Peyer's patch (tissue), 4 donors: ENCODE measurements around the gene CELF2.

Experiments used
- CTCF ChIP-seq, 6 experiments: fragments of 450-650 bp in 4 of 6; fragments of 200-600 bp in 2 of 6; sonication (generic) in 1 of 6; IDR thresholded peaks; one replicate each; pipeline ENCODE4 v1.5.1; 2017 to 2019; ENCODE audit warnings: antibody characterized with exemption in 6 of 6, mild to moderate bottlenecking in 3 of 6, moderate library complexity in 1 of 6
- POLR2A ChIP-seq, 2 donors: fragments of 450-650 bp; IDR thresholded peaks; one replicate each; pipeline ENCODE4 v1.5.1; 2017; ENCODE audit warnings: antibody characterized with exemption in 2 of 2, mild to moderate bottlenecking in 2 of 2, moderate library complexity in 2 of 2

DNA sequence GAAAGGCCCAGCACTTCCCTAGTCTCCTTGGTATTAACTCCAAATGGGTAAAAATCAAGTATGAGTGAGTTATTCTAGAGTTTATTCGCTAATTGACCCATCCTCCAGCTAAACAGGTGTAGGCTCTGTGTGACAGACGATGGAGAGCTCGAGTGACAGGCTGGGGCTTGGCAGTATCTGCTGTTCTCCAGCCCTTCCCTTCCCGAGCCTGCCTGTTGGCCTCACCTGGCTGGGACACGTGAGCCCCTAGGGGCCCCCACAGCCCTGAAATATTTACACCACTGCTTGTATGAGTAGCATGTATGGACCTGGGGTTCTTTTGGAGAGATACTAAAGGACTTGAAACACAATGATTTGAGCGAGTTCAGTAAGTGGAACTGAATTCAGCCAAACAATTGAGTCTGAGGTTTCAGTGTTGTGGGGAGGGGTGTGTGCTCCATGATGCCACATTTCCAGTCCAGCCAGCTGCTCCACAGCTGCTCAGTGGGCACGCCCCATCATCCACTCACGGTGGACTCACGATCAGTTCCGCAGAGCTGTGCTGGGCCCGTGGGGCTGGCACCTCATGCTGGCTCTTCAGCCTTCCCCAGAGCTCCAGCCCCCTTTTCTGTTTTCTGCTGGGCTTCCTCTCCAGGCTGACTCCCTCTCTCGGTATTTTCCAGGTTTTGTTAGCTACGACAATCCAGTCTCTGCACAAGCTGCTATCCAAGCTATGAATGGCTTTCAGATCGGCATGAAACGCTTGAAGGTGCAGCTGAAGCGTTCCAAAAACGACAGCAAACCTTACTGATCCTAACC is 310.8 kb downstream of the CELF2 start:
- TF ChIP-seq POLR2A (IDR thresholded peaks at IDR 0.05) (no peak), CTCF (IDR thresholded peaks at IDR 0.05) (no peak)
